HG03097 (cell line): ENCODE measurements around the gene TLR9.

Source experiments
- ATAC-seq: cut with Tn5 transposase; IDR thresholded peaks from one replicate; pipeline ENCODE4 v1.9.1; 2021; ENCODE audit not compliant: unreplicated experiment, low FRiP score

The TLR9 gene

GRCh38 chr3:52233108-52233591 lies 7.7 kb upstream of the TLR9 start:
- no peak for ATAC-seq

- no peak for ATAC-seq
Measured at GRCh38 chr3:52232279-52233107, 7.0 kb upstream of the TLR9 start.

GRCh38 chr3:52231502-52232278 lies 6.2 kb upstream of the TLR9 start:
- ATAC-seq = no peak

- ATAC-seq = no peak
Measured at GRCh38 chr3:52230889-52231499, 5.5 kb upstream of the TLR9 start.

GRCh38 chr3:52230461-52230860 lies 5.0 kb upstream of the TLR9 start:
- no peak for ATAC-seq

GRCh38 chr3:52229656-52230055 lies 4.2 kb upstream of the TLR9 start:
- ATAC-seq = no peak

- ATAC-seq = no peak
Measured at GRCh38 chr3:52228751-52229291, 3.4 kb upstream of the TLR9 start.

GRCh38 chr3:52228266-52228665 lies 2.8 kb upstream of the TLR9 start:
- ATAC-seq = no peak

- ATAC-seq = no peak
Measured at GRCh38 chr3:52227766-52228165, 2.3 kb upstream of the TLR9 start.

GRCh38 chr3:52227117-52227516 lies 1.7 kb upstream of the TLR9 start:
- no peak for ATAC-seq

GRCh38 chr3:52226229-52226817 lies 878 bp upstream of the TLR9 start:
- ATAC-seq = no peak

GRCh38 chr3:52223449-52224408 lies 1.7 kb downstream of the TLR9 start:
- no peak for ATAC-seq

GRCh38 chr3:52222319-52223221 lies 2.9 kb downstream of the TLR9 start:
- ATAC-seq = no peak

GRCh38 chr3:52221563-52222318 lies 3.7 kb downstream of the TLR9 start:
- no peak for ATAC-seq

GRCh38 chr3:52221141-52221562 lies 4.3 kb downstream of the TLR9 start:
- no peak for ATAC-seq

GRCh38 chr3:52220380-52221026 lies 4.9 kb downstream of the TLR9 start:
- ATAC-seq = no peak

GRCh38 chr3:52218937-52219650 lies 6.4 kb downstream of the TLR9 start:
- ATAC-seq = no peak
